Mucosa of rectum (tissue), 2 donors: ENCODE measurements around the gene SLFN12.
"Not testable (repeated sequence)": the region's sequence is repeated elsewhere in the genome, so short reads cannot be mapped to it uniquely, and the experiment has no call there.

Experiments used
- H3K27ac ChIP-seq, 2 donors: one replicate each; pipeline ENCODE4 v1.7.0; 2013; ENCODE audit warnings: inconsistent platforms in 2 of 2, low read depth in 2 of 2, low read length in 2 of 2
- H3K27me3 ChIP-seq, 2 donors: one replicate each; pipeline ENCODE4 v1.7.0; 2013; ENCODE audit warnings: low read length in 2 of 2; ENCODE audit not compliant: control insufficient read depth in 2 of 2, insufficient read depth in 2 of 2
- H3K36me3 ChIP-seq, 2 donors: one replicate each; pipeline ENCODE4 v1.7.0; 2013; ENCODE audit warnings: low read length in 2 of 2; ENCODE audit not compliant: control insufficient read depth in 2 of 2, insufficient read depth in 2 of 2
- H3K4me1 ChIP-seq, 2 donors: one replicate each; pipeline ENCODE4 v1.7.0; 2013; ENCODE audit warnings: low read length in 2 of 2, mild to moderate bottlenecking in 1 of 2; ENCODE audit not compliant: control insufficient read depth in 2 of 2, insufficient read depth in 2 of 2
- H3K4me3 ChIP-seq, 2 donors: one replicate each; pipeline ENCODE4 v1.7.0; 2013; ENCODE audit warnings: low read length in 2 of 2
- H3K9ac ChIP-seq, 2 donors: one replicate each; pipeline ENCODE4 v1.7.0; 2013; ENCODE audit warnings: low read length in 2 of 2, low read depth in 1 of 2, mild to moderate bottlenecking in 1 of 2
- H3K9me3 ChIP-seq, 2 donors: one replicate each; pipeline ENCODE4 v1.7.0; 2013; ENCODE audit warnings: low read length in 2 of 2; ENCODE audit not compliant: control insufficient read depth in 2 of 2
- donor health status: healthy.
- donor health status: Normal muscosa, but diverticular disease.

The SLFN12 gene

GRCh38 chr17:35414707-35415106, 17.6 kb downstream of the SLFN12 start:
- H3K9ac ChIP-seq, H3K27me3 ChIP-seq, H3K27ac ChIP-seq, H3K4me3 ChIP-seq, H3K36me3 ChIP-seq, H3K9me3 ChIP-seq, H3K4me1 ChIP-seq: not testable (repeated sequence)

- Histone ChIP-seq H3K9me3 (no peaks in the 10 kb centered on the region), H3K4me3 (no peak overlapping the region), H3K9ac (no peak overlapping the region), H3K36me3 (peaks cover 0 to 2% of the 10 kb centered on the region in 2 donors), H3K27ac (no peak overlapping the region), H3K4me1 (no peaks in the 10 kb centered on the region), H3K27me3 (no peaks in the 10 kb centered on the region)
These were observed 18.1 kb downstream of the SLFN12 start for GRCh38 chr17:35414247-35414646.

GRCh38 chr17:35407531-35407930, 24.8 kb downstream of the SLFN12 start:
- no peaks in the 10 kb centered on the region for H3K4me1 ChIP-seq
- H3K9me3 ChIP-seq, result no peaks in the 10 kb centered on the region
- H3K27me3 ChIP-seq, result no peaks in the 10 kb centered on the region
- H3K36me3 ChIP-seq, result peaks cover 0 to 2% of the 10 kb centered on the region in 2 donors
- H3K27ac ChIP-seq, result no peak overlapping the region
- H3K9ac ChIP-seq, result no peak overlapping the region
- no peak overlapping the region for H3K4me3 ChIP-seq

GRCh38 chr17:35406568-35406967, 25.7 kb downstream of the SLFN12 start:
- H3K4me1 ChIP-seq, result no peaks in the 10 kb centered on the region
- H3K4me3 ChIP-seq, result no peak overlapping the region

GRCh38 chr17:35404360-35404759, 27.9 kb downstream of the SLFN12 start:
- Histone ChIP-seq H3K9me3 (no peaks in the 10 kb centered on the region), H3K36me3 (no peaks in the 10 kb centered on the region)

More at GRCh38 chr17:35406568-35406967, 25.7 kb downstream of the SLFN12 start:
- H3K27ac ChIP-seq, result no peak overlapping the region
- no peak overlapping the region for H3K9ac ChIP-seq
- H3K9me3 ChIP-seq, result no peaks in the 10 kb centered on the region
- H3K36me3 ChIP-seq, result peaks cover 0 to 2% of the 10 kb centered on the region in 2 donors
- H3K27me3 ChIP-seq, result no peaks in the 10 kb centered on the region

GRCh38 chr17:35393783-35394182, 38.5 kb downstream of the SLFN12 start:
- not testable (repeated sequence) for H3K36me3 ChIP-seq, H3K4me3 ChIP-seq, H3K4me1 ChIP-seq, H3K27me3 ChIP-seq, H3K27ac ChIP-seq, H3K9me3 ChIP-seq, H3K9ac ChIP-seq

More at GRCh38 chr17:35404360-35404759, 27.9 kb downstream of the SLFN12 start:
- Histone ChIP-seq H3K27me3 (no peaks in the 10 kb centered on the region), H3K4me1 (no peaks in the 10 kb centered on the region), H3K9ac (no peak overlapping the region), H3K27ac (no peak overlapping the region), H3K4me3 (no peak overlapping the region)

GRCh38 chr17:35390663-35391062, 41.6 kb downstream of the SLFN12 start:
- no peaks in the 10 kb centered on the region for H3K27me3 ChIP-seq
- no peak overlapping the region for H3K4me3 ChIP-seq
- H3K9me3 ChIP-seq, result no peaks in the 10 kb centered on the region
- H3K4me1 ChIP-seq, result no peaks in the 10 kb centered on the region
- H3K9ac ChIP-seq, result no peak overlapping the region
- H3K36me3 ChIP-seq, result no peaks in the 10 kb centered on the region
- H3K27ac ChIP-seq, result no peak overlapping the region

GRCh38 chr17:35390156-35390555, 42.1 kb downstream of the SLFN12 start:
- H3K9ac ChIP-seq, result no peak overlapping the region

GRCh38 chr17:35387496-35387895, 44.8 kb downstream of the SLFN12 start:
- Histone ChIP-seq H3K4me3 (no peak overlapping the region), H3K36me3 (no peaks in the 10 kb centered on the region), H3K27ac (no peak overlapping the region), H3K9me3 (no peaks in the 10 kb centered on the region), H3K4me1 (no peaks in the 10 kb centered on the region), H3K27me3 (no peaks in the 10 kb centered on the region), H3K9ac (no peak overlapping the region)

More at GRCh38 chr17:35390156-35390555, 42.1 kb downstream of the SLFN12 start:
- H3K4me1 ChIP-seq, result no peaks in the 10 kb centered on the region
- no peak overlapping the region for H3K4me3 ChIP-seq
- no peaks in the 10 kb centered on the region for H3K9me3 ChIP-seq
- H3K27me3 ChIP-seq, result no peaks in the 10 kb centered on the region
- no peaks in the 10 kb centered on the region for H3K36me3 ChIP-seq
- no peak overlapping the region for H3K27ac ChIP-seq

GRCh38 chr17:35377706-35378105, 54.6 kb downstream of the SLFN12 start:
- Histone ChIP-seq H3K4me3 (no peak overlapping the region), H3K9ac (no peak overlapping the region), H3K27ac (no peak overlapping the region), H3K36me3 (no peaks in the 10 kb centered on the region), H3K4me1 (peaks cover 0 to 2% of the 10 kb centered on the region in 2 donors), H3K9me3 (no peaks in the 10 kb centered on the region), H3K27me3 (peaks cover 0 to 9% of the 10 kb centered on the region in 2 donors)

- Histone ChIP-seq H3K9ac (no peak overlapping the region), H3K4me3 (no peak overlapping the region), H3K27me3 (peaks cover 0 to 9% of the 10 kb centered on the region in 2 donors), H3K4me1 (peaks cover 0 to 2% of the 10 kb centered on the region in 2 donors), H3K27ac (no peak overlapping the region), H3K9me3 (no peaks in the 10 kb centered on the region), H3K36me3 (no peaks in the 10 kb centered on the region)
These were observed 55.2 kb downstream of the SLFN12 start for GRCh38 chr17:35377068-35377467.
